K562 (cell line): ENCODE data around the gene TMEM229B. TPM values are rescaled to one million over a fixed set of nuclear protein-coding genes. Genes with fewer than 3 reads are reported as not detected.

Source experiments
- CC2D1A ChIP-seq: fragments of 450-650 bp; IDR thresholded peaks from 2 replicates; pipeline ENCODE4 v1.6.1; 2017; ENCODE audit warnings: mild to moderate bottlenecking
- CTBP1 ChIP-seq: fragments of 450-650 bp; IDR thresholded peaks from 2 replicates; pipeline ENCODE4 v1.6.1; 2016; ENCODE audit warnings: borderline replicate concordance
- ESRRB ChIP-seq: fragments of 250-450 bp; sonication (Bioruptor Pico); IDR thresholded peaks from 2 replicates; pipeline ENCODE4 v1.5.0; 2020; ENCODE audit warnings: mild to moderate bottlenecking, moderate library complexity, borderline replicate concordance
- JUN ChIP-seq, 2 experiments: sonication (generic) in 1 of 2; formaldehyde crosslinking in 1 of 2; IDR thresholded peaks; 2 replicates each; pipeline versions ENCODE4 v1.6.1 to v1.8.0; 2012 to 2022; ENCODE audit warnings: borderline replicate concordance in 2 of 2, mild to moderate bottlenecking in 2 of 2, improper control_type of control experiment in 1 of 2, low read depth in 1 of 2, low read length in 1 of 2, missing genetic modification reagents in 1 of 2
- MNT ChIP-seq, 2 experiments: fragments of 450-650 bp; conservative IDR thresholded peaks; 2 replicates each; pipeline ENCODE4 v1.6.1; 2017; ENCODE audit warnings: mild to moderate bottlenecking in 2 of 2, moderate library complexity in 2 of 2
- PCBP1 ChIP-seq: fragments of 200-400 bp; formaldehyde crosslinking; IDR thresholded peaks from 2 replicates; pipeline ENCODE4 v1.6.1; 2018; ENCODE audit warnings: mild to moderate bottlenecking, low read depth, low read length; ENCODE audit not compliant: poor library complexity, severe bottlenecking
- PHF8 ChIP-seq: fragments of 200-600 bp; sonication (generic); IDR thresholded peaks from 2 replicates; pipeline ENCODE4 v1.6.1; 2012; ENCODE audit warnings: mixed run types, mild to moderate bottlenecking, inconsistent platforms, low read length, moderate library complexity, borderline replicate concordance
- POLR2G ChIP-seq: fragments of 200-400 bp; formaldehyde crosslinking; IDR thresholded peaks from 2 replicates; pipeline ENCODE4 v1.6.1; 2017; ENCODE audit warnings: low read depth, mild to moderate bottlenecking, antibody characterized with exemption, low read length, moderate library complexity
- RBBP5 ChIP-seq: fragments of 200-600 bp; sonication (generic); IDR thresholded peaks from 2 replicates; pipeline ENCODE4 v1.6.1; 2012; ENCODE audit warnings: borderline replicate concordance, mild to moderate bottlenecking, low read length, control low read depth, inconsistent platforms; ENCODE audit not compliant: insufficient read depth, poor library complexity, severe bottlenecking
- ZNF263 ChIP-seq: sonication (generic); formaldehyde crosslinking; IDR thresholded peaks from 2 replicates; pipeline ENCODE4 v1.8.0; 2022; ENCODE audit warnings: mild to moderate bottlenecking, missing genetic modification reagents, borderline replicate concordance
- ZNF398 ChIP-seq: fragments of 250-450 bp; sonication (Bioruptor Pico); IDR thresholded peaks from 2 replicates; pipeline ENCODE4 v1.8.0; 2021; ENCODE audit warnings: moderate library complexity, mild to moderate bottlenecking, inconsistent platforms
- ZNF431 ChIP-seq: sonication (generic); formaldehyde crosslinking; IDR thresholded peaks from 2 replicates; pipeline ENCODE4 v1.8.0; 2022; ENCODE audit warnings: mild to moderate bottlenecking, missing genetic modification reagents
- ZNF589 ChIP-seq: fragments of 200-800 bp; sonication (Bioruptor generic); IDR thresholded peaks from 2 replicates; pipeline ENCODE4 v1.6.1; 2016; ENCODE audit warnings: low read depth, missing genetic modification characterization, missing compliant biosample characterization
- ZNF707 ChIP-seq: fragments of 250-450 bp; sonication (Bioruptor Pico); conservative IDR thresholded peaks from 2 replicates; pipeline ENCODE4 v1.8.0; 2022; ENCODE audit warnings: inconsistent platforms, mild to moderate bottlenecking, moderate library complexity
- polyA plus RNA-seq, 8 experiments: library from polyadenylated mRNA; depleted of rRNA in 4 of 8; stranded (reverse) in 5 of 8; unstranded in 3 of 8; fragments of >200 nt; fragmentation: Nextera tagmentation in 2 of 8; fragmentation: Illumina TruSeq in 1 of 8; extraction: Ambion mirVana in 2 of 8; extraction: Trizol in 1 of 8; gene quantifications; 2 replicates each; pipeline versions ENCODE4 v1.2.1 to v1.2.3, GENCODE V29; 2011 to 2014; ENCODE audit warnings: inconsistent platforms in 1 of 8, missing spikeins in 1 of 8
- total RNA-seq, 7 experiments: library from RNA; depleted of rRNA in 6 of 7; stranded (reverse); fragments of >200 nt in 6 of 7; fragmentation: Illumina TruSeq in 2 of 7; extraction: Trizol in 2 of 7; gene quantifications; 2 replicates each; pipeline versions ENCODE4 v1.2.1 to v1.2.3, GENCODE V29; 2011 to 2021; ENCODE audit warnings: low replicate concordance in 1 of 7
- TF ChIP-seq, protein P1 (sequence below), 2 experiments: fragments of 450-650 bp in 1 of 2; sonication (generic) in 1 of 2; formaldehyde crosslinking in 1 of 2; IDR thresholded peaks in 1 of 2; conservative IDR thresholded peaks in 1 of 2; 2 replicates each; pipeline versions ENCODE4 v1.6.1 to v1.8.1; 2016 to 2023; ENCODE audit warnings: mild to moderate bottlenecking in 2 of 2, moderate library complexity in 2 of 2, inconsistent platforms in 1 of 2, missing genetic modification reagents in 1 of 2
- TF ChIP-seq, protein P2 (sequence below): sonication (generic); formaldehyde crosslinking; IDR thresholded peaks from 2 replicates; pipeline ENCODE4 v1.8.0; 2022; ENCODE audit warnings: missing genetic modification reagents, mild to moderate bottlenecking, borderline replicate concordance

The TMEM229B gene
- total and polyA plus RNA-seq, 9 of the 15 experiments (the other 6 are each of a cell fraction or from before 2014, with no cell fraction given), result not detected

GRCh38 chr14:67532998-67533753, 44.7 kb upstream of the TMEM229B start, which contains the start of gene PLEKHH1 (continued):
- TF ChIP-seq ZNF398 (CRISPR knock-in tag) (no peak), PHF8 (peak; percentile 46; the same call in 1 of the 2 replicates), ZNF263 (peak; percentile 70; the same call in 1 of the 2 replicates), ZNF431 (CRISPR knock-in tag) (no peak), RBBP5 (peak; percentile 73), ESRRB (CRISPR knock-in tag) (no peak), CC2D1A (no peak), MNT (conservative IDR thresholded peaks at IDR 0.05) (0 out of 4 replicates have a peak, but pooled peaks of 1 of the 2 experiments have one; percentile 31), POLR2G (peak; percentile 95), ZNF707 (CRISPR knock-in tag) (no peak), ZNF589 (CRISPR knock-in tag) (no peak), CTBP1 (peak; percentile 72; the same call in 1 of the 2 replicates), PCBP1 (peak; percentile 24), JUN (IDR thresholded peaks at IDR 0.05; ENCODE audit: borderline replicate concordance, low read depth, low read length) (0 out of 2 replicates have a peak, but pooled peaks have one; percentile 30), JUN (CRISPR knock-in tag; IDR thresholded peaks at IDR 0.05; ENCODE audit: borderline replicate concordance) (no peak)
- TF ChIP-seq, protein P1, sequence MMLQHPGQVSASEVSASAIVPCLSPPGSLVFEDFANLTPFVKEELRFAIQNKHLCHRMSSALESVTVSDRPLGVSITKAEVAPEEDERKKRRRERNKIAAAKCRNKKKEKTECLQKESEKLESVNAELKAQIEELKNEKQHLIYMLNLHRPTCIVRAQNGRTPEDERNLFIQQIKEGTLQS (IDR thresholded peaks at IDR 0.05), result peak; percentile 35; the same call in 1 of the 2 replicates
- TF ChIP-seq, protein P1 (CRISPR knock-in tag; conservative IDR thresholded peaks at IDR 0.05), result no peak
- TF ChIP-seq, protein P2, sequence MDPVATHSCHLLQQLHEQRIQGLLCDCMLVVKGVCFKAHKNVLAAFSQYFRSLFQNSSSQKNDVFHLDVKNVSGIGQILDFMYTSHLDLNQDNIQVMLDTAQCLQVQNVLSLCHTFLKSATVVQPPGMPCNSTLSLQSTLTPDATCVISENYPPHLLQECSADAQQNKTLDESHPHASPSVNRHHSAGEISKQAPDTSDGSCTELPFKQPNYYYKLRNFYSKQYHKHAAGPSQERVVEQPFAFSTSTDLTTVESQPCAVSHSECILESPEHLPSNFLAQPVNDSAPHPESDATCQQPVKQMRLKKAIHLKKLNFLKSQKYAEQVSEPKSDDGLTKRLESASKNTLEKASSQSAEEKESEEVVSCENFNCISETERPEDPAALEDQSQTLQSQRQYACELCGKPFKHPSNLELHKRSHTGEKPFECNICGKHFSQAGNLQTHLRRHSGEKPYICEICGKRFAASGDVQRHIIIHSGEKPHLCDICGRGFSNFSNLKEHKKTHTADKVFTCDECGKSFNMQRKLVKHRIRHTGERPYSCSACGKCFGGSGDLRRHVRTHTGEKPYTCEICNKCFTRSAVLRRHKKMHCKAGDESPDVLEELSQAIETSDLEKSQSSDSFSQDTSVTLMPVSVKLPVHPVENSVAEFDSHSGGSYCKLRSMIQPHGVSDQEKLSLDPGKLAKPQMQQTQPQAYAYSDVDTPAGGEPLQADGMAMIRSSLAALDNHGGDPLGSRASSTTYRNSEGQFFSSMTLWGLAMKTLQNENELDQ (CRISPR knock-in tag), result no peak
